Kidney capillary endothelial cell (primary cell): ENCODE measurements around the gene KIF18B.
A peak's percentile ranks its signal among the peaks of the same experiment; 100 is the strongest.

Source experiments
- DNase-seq: peaks from one replicate; pipeline ENCODE4 v3.0.0-alpha.2; 2018; ENCODE audit warnings: low spot score

The KIF18B gene

DNA sequence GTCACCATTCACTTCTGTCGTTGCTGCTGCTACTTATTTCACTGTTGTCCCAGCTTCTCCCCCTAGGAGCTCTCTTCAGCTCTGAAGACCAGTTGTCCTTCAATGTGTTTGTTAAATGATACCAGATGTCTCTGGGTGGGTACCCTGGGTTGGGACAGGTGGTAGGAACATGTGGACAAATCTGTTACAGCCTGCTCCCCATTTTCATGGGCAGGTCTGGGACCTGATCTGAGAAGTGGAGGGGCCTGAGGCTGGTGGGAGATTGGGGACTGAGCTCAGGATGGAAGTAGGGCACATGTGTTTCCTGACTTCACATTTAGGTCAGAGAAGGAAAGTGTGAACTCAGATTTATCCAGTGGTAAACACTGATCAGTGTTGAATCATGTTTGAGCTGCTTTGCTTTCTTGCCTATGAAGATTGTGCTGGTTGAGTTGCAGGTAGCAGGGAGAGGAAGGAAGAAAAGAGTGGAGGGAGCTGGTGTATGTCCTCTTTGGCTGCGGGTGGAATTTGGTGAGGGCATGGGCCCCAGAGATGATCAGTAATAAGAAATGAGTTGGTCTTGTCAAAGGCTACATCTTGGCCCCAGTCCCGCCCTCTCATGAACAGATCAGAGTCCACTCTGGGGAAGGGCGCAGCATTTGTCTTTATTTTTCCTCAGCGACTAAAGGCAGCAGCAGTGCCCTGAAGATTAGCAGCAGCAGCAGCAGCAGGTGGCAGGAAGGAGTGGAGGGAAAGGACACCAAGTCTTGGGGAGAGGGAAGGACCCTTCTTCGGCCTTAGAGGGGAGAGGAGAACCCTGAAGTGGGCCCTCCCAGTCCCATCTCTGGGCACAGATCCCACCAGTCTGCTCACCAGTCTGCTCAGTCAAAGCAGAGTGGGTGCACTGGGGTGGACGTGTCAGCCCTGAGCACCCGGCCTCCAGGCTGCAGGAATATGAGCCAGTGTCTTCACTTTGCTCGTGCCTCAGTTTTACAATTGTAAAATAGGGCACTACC lies 42.3 kb downstream of the KIF18B start:
- DNase-seq: no peak

DNA sequence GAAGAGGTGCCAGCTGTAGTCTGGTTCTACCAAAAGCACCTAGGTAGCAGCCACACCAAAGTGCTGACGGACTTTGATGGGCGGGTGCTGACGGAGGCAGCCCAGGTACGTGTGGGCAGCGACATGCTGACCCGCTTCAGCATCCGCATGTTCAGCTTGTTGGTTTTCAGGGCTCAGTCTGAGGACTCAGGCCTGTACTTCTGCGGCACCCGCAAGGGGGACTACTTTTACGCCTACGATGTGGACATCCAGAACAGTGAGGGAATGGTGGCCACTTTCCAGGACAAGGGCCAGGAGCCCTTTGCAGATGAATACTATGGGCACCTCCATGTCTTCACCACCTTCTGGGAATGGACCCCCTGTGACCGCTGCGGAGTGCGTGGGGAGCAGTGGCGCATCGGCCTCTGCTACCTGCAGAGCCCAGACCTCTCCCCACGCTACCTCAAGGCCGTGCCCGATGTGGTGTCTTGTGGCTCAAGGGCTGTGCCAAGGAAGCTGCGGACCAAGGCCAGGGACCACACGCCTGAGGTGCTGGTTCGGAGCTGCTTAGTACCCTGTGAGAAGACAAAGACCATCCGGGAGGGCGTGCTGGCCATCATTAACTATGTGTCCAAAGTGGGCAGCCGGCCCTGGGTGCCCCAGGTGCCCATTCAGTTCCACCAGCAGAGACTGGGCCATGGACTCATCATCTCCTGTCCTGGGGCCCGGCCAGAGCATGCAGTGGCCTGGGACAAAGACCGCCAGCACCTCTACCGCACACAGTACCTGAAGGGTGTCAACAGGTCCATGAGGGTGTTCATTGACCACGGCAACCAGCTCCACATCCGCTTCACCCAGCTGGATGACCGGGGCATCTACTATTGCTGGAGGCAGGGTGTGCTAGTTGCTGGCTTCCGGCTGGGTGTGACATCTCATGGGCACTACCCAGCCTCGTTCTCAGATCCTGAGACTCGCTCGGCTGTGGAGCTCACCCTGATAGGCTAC lies 43.3 kb downstream of the KIF18B start:
- no peak for DNase-seq

DNA sequence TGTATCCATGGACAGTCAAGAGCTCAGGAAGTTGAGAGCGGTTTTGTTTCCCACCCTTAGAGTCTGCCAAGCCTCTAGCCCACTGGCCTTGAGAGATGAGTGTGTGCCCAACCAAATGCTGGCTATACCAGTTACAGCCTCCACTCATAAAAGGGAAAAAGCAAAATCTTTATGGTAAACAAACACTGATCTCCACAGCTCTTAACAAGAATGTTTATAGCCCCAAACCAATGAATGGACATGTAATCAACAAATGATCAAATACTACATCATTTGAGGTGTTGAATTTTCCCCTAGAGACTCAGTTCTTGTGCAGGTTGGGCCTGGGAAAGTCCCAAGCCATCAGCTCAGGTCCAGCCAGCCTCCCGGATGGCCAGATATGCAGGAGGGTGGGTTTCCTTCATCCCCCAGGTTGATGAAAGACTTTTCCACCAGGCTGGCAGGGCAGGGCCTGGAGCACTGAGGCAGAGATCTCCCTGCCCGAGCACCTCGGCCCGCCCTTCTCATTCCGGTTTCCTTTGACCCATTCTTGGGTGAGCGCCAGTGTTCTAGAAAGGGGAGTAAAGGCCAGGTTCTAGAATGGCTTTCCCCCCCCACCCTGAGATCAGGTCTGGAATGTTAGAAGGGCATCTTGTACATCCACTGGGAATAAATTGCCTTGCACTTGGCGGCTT lies 44.4 kb downstream of the KIF18B start:
- no peak for DNase-seq

DNA sequence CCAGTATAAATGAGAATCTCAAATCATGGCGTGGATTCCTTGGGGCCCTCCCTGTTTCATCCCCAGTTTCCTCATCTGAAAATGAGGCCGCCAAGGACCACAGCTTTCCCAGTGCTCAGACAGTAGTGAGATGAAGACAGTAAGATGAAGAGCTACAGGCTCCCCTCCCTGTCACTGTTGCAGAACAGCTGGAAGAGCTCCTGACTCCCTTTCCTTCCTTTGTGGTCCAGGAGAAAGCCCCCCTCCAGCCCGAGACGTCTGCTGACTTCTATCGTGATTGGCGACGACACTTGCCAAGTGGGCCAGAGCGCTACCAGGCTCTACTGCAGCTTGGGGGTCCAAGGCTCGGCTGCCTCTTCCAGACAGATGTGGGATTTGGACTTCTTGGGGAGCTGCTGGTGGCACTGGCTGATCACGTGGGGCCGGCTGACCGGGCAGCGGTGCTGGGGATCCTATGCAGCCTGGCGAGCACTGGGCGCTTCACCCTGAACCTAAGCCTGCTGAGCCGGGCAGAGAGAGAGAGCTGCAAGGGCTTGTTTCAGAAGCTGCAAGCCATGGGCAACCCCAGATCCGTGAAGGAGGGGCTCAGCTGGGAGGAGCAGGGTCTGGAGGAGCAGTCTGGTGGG lies 45.3 kb downstream of the KIF18B start:
- DNase-seq: no peak

DNA sequence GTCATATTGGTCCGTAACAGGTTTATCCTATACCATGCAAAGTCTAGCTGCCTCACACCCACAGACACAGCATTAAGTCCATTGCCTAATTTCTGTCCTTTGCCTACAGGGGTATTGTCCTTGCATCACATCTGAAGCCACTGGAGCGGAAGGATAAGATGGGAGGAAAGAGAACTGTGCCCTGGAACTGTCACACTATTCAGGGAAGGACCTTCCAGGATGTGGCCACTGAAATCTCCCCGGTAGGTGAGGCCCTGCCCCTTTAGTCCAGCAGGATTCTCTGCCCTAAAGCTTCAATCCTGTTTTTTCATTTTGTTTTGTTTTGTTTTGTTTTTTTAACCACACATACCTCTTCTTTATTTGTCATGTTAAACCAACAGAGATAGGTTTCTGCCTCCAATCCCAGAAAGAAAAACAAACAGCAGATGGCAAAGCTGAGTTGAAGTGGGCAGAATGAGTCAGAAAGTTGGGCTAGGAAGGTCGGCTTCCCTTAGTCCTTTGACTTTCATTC lies 46.1 kb downstream of the KIF18B start:
- peak; percentile 28 for DNase-seq

DNA sequence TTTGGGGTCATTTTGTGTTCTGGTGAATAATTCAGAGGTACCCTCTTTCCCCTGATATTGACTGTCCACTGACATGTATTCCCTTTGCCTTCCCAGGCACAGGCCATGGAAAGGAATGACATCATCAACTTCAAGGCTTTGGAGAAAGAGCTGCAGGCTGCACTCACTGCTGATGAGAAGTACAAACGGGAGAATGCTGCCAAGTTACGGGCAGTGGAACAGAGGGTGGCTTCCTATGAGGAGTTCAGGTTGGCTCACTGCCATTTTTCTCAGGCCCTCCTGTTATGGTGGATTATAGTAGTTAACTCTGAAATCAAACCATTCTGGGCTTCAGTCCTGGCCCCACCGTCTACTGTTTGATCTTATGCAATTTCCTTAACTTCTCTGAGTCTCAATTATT lies 46.7 kb downstream of the KIF18B start:
- peak; percentile 71 for DNase-seq

DNA sequence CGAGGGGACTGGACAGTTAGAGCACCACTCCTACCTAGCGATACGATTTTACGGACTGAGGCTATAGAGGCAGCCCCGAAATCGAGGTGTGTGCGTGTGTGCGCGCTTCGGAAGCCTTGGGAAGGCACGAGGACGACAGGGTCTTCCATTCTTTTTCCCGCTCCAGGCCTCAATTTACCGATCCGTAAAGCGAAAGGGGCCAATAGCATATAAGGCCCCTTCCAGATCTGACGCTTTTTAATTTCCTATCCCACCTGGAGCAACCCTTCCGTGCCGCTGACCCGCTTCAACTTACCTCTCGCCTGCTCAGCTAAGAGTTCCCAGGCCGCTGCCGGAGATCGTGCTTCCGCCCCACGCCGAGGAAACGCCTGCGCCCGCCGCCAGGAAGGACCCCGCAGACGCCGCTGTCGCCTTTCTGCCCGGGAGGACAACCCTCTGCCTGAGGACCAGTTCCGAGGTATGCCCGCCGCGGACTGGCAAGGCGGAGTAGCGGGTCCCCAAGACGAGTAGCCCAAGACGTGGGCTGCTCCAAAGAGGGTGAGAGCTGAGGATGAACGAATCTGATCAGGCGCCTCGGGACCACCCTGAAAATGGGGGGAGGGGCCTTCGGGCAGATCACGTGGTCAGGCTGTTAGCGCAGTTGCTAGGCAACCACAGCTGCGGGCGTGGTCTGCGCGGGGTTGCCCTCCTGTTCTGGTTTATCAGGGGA lies 48.3 kb downstream of the KIF18B start, which contains the start of gene EFTUD2:
Gene EFTUD2 (minus strand): TSS at position 372 of the 709 bp plus-strand sequence. CDS start 4,924 bp downstream, outside the sequence.
- DNase-seq: peak; percentile 89

DNA sequence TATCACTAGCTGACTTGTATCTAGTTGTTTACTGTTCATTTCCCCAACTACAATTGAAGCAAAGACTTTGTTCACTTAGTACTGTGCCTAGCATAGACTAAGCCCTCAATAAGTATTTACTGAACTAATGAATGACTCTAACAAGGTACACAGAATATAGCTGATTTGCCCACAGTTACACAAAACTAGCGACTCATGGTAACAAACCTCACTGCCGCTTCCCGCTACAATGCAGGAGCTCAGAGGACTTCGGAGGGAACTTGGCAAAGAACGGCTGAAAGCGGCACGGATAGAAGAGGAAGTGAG lies 48.9 kb downstream of the KIF18B start:
- no peak for DNase-seq

DNA sequence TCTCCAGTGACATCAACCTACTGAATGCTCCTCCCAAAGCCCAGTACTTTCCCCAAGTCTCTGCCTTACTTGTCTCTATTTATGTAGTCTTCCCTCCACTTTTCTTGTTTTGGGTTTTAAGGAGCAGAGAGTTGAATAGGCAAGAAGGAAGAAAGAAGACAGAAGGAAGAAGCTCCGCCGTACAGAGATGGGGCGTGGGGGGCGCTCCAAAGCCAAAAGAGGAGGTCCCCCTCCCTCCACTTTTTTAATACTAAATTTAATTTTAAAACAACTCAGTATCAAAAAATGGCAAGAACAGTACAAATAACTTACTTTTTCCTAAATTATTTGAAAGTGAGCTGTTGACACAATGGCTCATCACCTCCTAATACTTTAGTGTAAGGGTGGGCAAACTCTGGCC lies 52.9 kb downstream of the KIF18B start:
- no peak for DNase-seq

DNA sequence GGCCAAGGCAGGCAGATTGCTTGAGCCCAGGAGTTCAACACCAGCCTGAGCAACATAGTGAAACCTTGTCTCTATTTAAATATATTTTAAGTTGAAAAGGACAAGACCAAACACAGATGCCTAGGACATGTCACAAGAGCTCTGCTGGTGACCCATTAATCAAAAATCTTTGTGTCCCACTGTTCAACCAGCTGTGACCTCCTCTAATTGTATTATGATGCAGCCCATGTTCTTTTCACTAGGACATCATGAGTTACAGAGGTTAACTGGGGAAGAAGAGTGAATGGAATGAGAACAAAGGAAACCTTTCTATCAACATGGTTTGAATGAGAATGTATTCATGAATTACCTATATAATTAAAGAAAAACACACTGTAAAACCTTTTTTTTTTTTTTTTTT lies 55.3 kb downstream of the KIF18B start:
- no peak for DNase-seq

DNA sequence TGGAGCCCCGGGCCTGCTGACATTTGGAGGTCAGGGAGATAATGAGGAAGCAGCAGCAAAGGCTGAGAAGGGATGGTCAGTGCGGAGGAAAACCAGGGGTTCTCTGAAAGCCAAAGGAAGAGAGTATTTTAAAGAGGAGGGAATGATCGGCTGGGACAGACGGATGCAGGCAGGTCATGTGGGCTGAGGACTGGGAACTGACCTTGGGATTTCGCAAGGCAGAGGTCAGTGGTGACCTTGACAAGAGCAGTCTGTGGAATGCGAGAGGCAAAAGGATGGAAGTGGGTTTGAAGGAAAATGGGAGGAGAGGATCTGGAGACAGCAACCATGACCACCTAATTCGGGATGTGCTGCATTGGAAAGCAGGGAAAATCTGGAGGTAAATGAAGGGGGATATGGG lies 58.6 kb downstream of the KIF18B start:
- DNase-seq: no peak

DNA sequence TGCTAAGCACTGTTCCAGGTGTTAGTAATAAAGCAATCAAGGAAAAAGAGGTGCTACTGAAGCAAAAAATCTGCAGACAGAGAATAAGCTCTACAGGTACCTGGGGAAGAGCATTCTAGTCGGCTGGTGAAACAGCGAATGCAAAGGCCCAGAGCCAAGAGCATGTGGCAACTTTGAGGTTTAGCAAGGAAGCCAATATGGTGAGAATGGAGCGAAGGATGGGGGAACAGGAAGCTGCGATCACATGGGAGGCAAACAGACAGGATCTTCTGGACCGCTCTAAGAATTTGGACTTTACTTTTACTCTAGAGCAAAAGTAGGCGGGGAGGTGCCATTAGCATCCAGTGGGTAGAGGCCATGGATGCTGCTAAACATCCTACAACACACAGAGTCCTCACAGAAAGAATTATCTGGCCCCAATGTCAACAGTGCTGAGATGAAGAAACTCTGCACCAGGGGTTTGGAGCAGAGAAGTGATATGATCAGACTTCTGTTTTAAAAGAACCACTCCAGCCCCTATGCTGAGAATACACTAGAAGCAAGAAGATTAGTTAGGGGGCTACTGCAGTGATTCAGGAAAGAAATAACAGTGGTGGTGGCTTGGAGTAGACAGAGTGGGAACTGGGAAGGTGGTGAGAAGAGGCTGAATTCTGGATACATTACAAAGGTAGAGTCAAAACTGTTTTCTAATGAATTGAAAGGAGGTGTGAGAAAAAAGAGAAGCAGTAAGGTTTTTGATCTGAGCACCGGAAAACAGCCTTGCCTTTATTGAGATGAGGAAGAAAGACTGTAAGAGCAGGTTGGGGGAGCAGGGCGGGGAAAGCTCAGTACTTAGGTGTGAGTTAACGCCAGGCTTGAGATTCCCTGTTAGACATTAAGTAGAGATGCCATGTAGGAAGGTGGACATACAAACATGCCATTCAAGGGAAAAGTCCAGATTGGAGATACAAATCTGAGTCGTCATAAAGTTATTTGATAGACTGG lies 59.3 kb downstream of the KIF18B start:
- no peak for DNase-seq

DNA sequence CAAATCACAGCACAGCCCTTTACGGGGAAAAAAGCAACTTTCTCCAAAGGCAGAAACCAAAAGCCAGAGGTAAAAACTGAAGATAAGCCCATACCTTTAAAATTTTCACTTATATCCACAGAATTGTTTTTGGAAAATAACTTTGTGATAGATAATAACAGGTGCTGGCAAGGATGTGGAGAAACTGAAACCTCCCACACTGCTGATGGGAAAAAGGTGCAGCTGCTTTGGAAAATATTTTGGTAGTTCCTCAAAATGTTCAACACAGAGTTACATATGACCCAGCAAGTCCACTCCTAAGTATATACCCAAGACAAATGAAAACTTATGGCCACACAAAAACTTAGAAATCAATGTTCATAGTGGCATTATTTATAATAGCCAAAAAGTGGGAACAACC lies 60.6 kb downstream of the KIF18B start:
- no peak for DNase-seq

DNA sequence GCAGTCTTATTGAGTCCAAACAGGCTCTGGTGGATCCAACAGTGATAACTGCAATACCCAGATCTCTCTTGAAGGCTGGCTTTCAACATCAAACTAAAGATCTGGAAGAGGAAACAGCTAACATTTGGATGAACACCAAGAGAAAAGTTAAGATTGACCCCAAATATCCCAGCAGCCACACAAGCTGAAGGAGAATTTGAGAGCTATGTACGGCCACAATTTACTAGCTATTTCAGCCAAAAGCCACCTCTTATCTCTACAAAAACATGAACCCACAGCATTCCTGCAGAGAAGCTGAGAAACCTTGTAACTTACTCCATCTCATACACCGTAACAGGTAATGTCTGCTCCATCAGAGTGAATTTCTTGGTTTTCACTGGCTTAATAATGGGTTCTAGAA lies 62.6 kb downstream of the KIF18B start:
- DNase-seq: no peak

DNA sequence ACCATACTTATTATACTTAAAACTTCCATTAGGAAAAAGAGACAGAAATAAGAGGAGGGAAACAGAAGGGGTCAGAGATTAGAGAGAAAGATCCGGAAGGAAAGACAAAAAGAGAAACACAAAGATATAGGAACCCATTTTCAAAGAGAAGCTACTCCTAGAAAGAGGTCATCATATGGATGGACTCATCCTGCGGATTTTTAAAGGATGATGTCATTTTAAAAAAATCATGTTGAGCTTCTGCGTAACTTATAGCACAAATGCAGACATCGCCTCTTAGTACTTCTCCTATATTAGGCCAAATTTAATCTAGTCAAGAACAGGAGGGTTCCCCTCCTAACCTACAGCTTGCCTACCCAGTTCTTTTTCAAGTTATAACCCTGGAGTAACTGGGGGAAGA lies 66.4 kb downstream of the KIF18B start:
- DNase-seq: no peak

DNA sequence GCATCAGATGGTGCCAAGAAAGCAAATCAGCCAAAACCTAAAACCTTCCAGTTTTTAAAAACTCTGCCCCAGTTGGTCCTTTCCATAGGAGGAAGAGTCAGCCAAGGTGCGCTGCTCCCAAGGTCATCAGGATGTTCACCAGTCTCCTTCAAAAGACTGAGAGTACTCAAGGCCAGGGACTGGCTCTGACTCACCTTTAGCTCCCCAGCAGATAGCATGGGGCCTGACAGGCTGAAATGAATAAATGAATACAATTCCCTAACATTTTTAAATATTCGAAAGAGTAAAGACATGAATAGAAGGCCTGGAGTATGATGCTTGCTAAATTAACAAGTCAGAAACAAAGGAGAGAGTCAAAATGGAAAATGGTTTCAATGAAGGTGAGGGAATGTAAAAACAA lies 67.5 kb downstream of the KIF18B start:
- no peak for DNase-seq

DNA sequence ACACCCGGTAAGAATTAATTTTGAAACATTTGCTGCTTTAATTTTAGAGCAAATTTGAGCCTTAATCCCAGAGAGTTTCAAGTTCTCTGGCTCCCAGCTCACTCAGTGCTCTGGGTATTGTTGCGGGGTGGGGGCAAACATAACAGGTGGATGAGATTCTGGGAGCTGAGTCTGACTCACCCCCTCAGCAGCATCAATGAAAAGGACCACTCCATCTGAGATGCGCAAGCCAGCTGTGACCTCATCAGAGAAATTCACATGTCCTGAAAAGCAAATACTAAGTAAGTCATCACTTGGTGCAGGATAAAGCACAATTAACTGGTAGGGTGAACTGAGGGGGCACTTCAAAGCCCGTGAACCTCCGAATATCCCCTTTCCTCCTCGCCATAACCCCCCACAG lies 68.2 kb downstream of the KIF18B start:
- DNase-seq: no peak

DNA sequence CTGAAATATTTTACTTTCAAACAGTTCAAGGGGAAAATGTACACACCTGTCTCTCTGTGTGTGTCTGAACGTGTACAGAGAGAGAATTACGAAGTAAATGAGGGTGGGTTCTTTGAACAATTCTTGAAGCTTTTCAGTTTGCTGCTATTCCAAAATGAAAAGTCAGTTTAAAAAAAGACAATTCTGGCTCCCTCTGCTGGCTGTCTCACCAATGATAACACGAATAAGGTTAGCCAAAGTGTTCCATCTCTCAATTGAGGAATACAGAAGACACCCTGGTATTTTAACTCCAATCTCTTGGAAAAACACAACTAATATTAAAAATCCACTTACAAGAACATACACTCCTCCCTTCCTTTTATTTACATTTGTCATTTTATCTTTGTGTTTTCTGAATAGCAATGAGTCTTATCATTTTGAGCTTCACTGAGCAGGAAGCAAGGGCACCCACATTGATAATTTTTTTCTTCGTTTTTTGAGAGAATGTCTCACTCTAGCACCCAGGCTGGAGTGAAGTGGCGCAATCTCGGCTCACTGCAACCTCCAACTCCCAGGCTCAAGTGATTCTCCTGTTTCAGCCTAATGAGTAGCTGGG lies 68.8 kb downstream of the KIF18B start:
- DNase-seq: peak; percentile 26

DNA sequence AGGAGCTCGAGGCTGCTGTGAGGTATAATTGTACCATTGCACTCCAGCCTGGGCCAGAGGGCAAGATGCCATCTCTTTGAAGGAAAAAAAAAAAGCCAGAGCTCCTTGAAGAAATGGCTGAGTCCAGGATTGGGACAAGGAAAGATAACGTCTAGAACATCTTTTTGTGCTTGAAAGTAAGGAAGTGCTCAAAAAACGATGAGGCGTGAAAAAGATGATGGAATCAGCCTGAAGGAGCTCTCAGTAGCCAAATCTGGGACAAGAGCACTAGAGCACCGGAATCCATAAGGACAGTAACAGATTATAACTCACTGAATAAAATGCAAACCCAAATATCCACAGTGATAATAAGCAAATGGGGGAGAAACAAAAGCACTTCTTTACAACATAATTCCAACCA lies 70.5 kb downstream of the KIF18B start:
- DNase-seq: no peak
